Measurements from ENCODE around the gene CTAGE1. TPM values are rescaled to one million over a fixed set of nuclear protein-coding genes. Genes with fewer than 3 reads are reported as not detected.

Gene CTAGE1
- total and polyA plus RNA-seq, 2 experiments from 2014 or later, result 0.47 TPM; not detected in 1

DNA sequence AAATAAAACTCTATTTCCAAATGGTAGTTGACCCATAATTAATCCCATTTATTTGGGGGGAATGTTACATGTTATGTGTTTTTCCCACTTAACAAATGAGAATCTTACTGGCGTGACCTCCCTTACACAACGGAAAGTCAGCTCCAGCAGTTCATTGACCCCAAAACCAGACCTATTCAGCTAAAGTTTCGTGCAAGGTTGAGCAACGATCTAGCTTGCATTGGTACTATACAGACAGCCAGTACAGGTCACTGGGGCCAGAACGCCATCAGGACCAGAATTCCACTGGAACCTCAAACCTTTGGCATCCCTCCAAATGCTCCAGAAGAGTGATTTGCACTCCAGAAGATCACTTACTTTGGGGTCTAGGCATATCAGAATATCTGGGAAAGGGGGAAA, 6.8 kb upstream of the CTAGE1 start:
- DNase-seq (ENCODE audit: low spot score), result no peak
- Histone ChIP-seq H3K9me2 (replicated peaks; ENCODE audit: insufficient read depth) (no peaks in the 10 kb centered on the region), H2AFZ (no peak overlapping the region), H3K9me3 (ENCODE audit: low read depth) (no peaks in the 10 kb centered on the region), H3K36me3 (replicated peaks; ENCODE audit: insufficient read depth, low read depth) (no peaks in the 10 kb centered on the region), H3K27me3 (no peaks in the 10 kb centered on the region), H3K4me1 (ENCODE audit: insufficient read depth) (peaks cover 7% of the 10 kb centered on the region), H3K4me2 (no peak overlapping the region), H3K27ac (no peak overlapping the region), H4K20me1 (ENCODE audit: insufficient read depth, poor library complexity, severe bottlenecking) (no peaks in the 10 kb centered on the region), H3K79me2 (no peaks in the 10 kb centered on the region), H3K4me3 (no peak overlapping the region)
- TF ChIP-seq, protein P1, sequence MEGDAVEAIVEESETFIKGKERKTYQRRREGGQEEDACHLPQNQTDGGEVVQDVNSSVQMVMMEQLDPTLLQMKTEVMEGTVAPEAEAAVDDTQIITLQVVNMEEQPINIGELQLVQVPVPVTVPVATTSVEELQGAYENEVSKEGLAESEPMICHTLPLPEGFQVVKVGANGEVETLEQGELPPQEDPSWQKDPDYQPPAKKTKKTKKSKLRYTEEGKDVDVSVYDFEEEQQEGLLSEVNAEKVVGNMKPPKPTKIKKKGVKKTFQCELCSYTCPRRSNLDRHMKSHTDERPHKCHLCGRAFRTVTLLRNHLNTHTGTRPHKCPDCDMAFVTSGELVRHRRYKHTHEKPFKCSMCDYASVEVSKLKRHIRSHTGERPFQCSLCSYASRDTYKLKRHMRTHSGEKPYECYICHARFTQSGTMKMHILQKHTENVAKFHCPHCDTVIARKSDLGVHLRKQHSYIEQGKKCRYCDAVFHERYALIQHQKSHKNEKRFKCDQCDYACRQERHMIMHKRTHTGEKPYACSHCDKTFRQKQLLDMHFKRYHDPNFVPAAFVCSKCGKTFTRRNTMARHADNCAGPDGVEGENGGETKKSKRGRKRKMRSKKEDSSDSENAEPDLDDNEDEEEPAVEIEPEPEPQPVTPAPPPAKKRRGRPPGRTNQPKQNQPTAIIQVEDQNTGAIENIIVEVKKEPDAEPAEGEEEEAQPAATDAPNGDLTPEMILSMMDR (IDR thresholded peaks at IDR 0.05; ENCODE audit: poor library complexity), result no peak
- TF ChIP-seq EZH2 (IDR thresholded peaks at IDR 0.05; ENCODE audit: borderline replicate concordance) (no peak), EZH2phosphoT487 (IDR thresholded peaks at IDR 0.05; ENCODE audit: low read depth, severe bottlenecking, unreplicated experiment) (no peak)
- WGBS (ENCODE audit: low lambda C conversion rate, missing lambda C conversion rate), result 93% methylated on average over 5 of the region's 5 CpGs

DNA sequence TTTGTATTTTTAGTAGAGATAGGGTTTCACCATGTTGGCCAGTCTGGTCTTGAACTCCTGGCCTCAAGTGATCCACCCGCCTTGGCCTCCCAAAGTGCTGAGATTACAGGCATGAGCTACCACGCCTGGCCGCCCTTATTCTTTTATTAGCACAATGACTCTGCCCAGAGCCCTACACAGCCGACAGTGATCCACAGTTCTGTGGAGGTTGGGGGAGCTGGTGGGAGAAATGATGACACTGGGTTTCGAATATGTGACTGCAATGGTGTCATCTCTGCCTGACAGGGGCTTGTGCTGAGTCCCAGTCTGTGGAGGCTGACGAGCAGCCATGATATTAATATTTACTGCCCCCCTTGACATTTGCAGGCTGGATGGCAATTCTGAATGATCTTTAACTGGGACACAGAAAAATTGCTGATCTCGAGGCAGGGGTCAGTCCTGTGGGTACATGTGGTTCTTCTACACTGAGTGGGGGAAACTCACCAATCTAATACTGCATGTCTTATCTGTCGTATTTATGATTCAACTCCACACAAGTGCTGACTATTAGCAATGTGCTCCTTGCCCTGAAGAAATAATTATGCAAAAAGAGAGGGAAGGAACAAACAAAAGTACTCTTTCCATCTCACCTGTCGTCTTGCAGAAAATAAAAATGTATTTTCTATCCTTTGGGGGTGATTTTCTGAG, 6.3 kb upstream of the CTAGE1 start:
- Histone ChIP-seq H3K36me3 (replicated peaks; ENCODE audit: insufficient read depth, low read depth) (no peaks in the 10 kb centered on the region), H3K27me3 (no peaks in the 10 kb centered on the region), H4K20me1 (ENCODE audit: insufficient read depth, poor library complexity, severe bottlenecking) (no peaks in the 10 kb centered on the region), H2AFZ (no peak overlapping the region), H3K9me3 (ENCODE audit: low read depth) (no peaks in the 10 kb centered on the region), H3K4me1 (ENCODE audit: insufficient read depth) (peaks cover 7% of the 10 kb centered on the region), H3K4me3 (no peak overlapping the region), H3K27ac (no peak overlapping the region), H3K9me2 (replicated peaks; ENCODE audit: insufficient read depth) (no peaks in the 10 kb centered on the region), H3K4me2 (no peak overlapping the region), H3K79me2 (no peaks in the 10 kb centered on the region)
- TF ChIP-seq EZH2 (IDR thresholded peaks at IDR 0.05; ENCODE audit: borderline replicate concordance), result no peak
- DNase-seq (ENCODE audit: low spot score), result no peak
- WGBS (ENCODE audit: low lambda C conversion rate, missing lambda C conversion rate), result 89% methylated on average over 9 of the region's 9 CpGs

DNA sequence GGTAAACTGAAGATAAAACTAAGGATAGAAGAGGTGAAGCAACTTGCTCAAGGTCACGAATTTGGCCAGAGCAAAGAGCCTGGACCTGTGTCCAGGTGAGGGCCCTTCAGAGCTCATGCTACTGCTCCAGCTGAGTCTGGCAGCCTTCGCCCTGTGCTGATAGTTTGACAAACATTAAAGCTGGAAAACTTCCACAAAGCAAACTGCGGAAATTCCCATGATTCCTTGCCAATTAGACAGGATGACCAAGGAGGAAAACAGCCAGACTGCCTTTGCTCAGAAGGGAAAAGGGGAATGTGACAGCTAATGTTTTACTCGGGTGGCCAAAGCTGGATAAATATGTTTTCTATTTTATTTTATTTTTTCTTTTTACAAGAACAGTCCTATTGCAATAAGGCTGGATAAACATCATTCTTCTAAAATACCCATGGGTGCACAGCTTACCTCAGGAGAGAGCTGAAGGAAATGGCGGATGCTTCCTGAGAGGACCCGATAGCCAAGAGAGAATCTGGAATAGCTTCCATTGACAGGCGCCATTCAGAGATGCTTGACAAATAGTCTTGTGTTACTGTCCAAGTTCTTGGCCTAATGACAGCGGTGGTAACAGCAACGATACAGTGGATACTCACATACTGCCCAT, 5.3 kb upstream of the CTAGE1 start:
- Histone ChIP-seq H3K27ac (no peak overlapping the region), H4K20me1 (ENCODE audit: insufficient read depth, poor library complexity, severe bottlenecking) (no peaks in the 10 kb centered on the region), H3K27me3 (no peaks in the 10 kb centered on the region), H3K4me3 (no peak overlapping the region), H2AFZ (no peak overlapping the region), H3K9me2 (replicated peaks; ENCODE audit: insufficient read depth) (no peaks in the 10 kb centered on the region), H3K79me2 (no peaks in the 10 kb centered on the region), H3K4me1 (ENCODE audit: insufficient read depth) (peaks cover under 1% of the 10 kb centered on the region), H3K4me2 (no peak overlapping the region), H3K9me3 (ENCODE audit: low read depth) (no peaks in the 10 kb centered on the region), H3K36me3 (replicated peaks; ENCODE audit: insufficient read depth, low read depth) (no peaks in the 10 kb centered on the region)
- no peak for DNase-seq (ENCODE audit: low spot score)
- WGBS (ENCODE audit: low lambda C conversion rate, missing lambda C conversion rate), result 79% methylated on average over 9 of the region's 9 CpGs
- no peak for TF ChIP-seq EZH2phosphoT487 (IDR thresholded peaks at IDR 0.05; ENCODE audit: low read depth, severe bottlenecking, unreplicated experiment)
- TF ChIP-seq EZH2 (IDR thresholded peaks at IDR 0.05; ENCODE audit: borderline replicate concordance), result no peak
- TF ChIP-seq, protein P1 (IDR thresholded peaks at IDR 0.05; ENCODE audit: poor library complexity), result no peak

DNA sequence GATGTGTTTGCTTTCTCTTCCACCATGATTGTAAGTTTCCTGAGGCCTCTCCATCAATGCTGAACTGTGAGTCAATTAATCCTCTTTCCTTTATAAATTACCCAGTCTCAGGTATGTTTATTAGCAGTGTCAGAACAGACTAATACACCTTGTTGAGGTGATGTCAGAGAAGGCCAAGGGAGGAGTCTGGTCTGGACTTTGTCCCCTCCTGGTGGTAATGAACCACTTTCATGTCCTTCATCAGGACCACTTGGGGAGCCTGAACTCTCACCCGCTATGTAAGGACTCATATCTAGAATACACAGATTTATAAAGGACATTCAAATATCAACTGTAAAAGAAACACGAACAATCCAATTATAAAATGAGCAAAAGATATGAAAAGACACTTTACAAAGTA, 2.9 kb upstream of the CTAGE1 start:
- DNase-seq (ENCODE audit: low spot score), result no peak
- H3K9me2 ChIP-seq (replicated peaks; ENCODE audit: insufficient read depth), result no peaks in the 10 kb centered on the region
- no peak overlapping the region for H2AFZ ChIP-seq
- H4K20me1 ChIP-seq (ENCODE audit: insufficient read depth, poor library complexity, severe bottlenecking), result no peaks in the 10 kb centered on the region
- H3K9me3 ChIP-seq (ENCODE audit: low read depth), result no peaks in the 10 kb centered on the region
- no peaks in the 10 kb centered on the region for H3K79me2 ChIP-seq
- H3K27me3 ChIP-seq, result no peaks in the 10 kb centered on the region
- no peak overlapping the region for H3K4me3 ChIP-seq
- no peaks in the 10 kb centered on the region for H3K4me1 ChIP-seq (ENCODE audit: insufficient read depth)
- H3K4me2 ChIP-seq, result no peak overlapping the region
- no peak overlapping the region for H3K27ac ChIP-seq
- TF ChIP-seq, protein P1 (IDR thresholded peaks at IDR 0.05; ENCODE audit: poor library complexity), result no peak
- TF ChIP-seq EZH2phosphoT487 (IDR thresholded peaks at IDR 0.05; ENCODE audit: low read depth, severe bottlenecking, unreplicated experiment) (no peak), EZH2 (IDR thresholded peaks at IDR 0.05; ENCODE audit: borderline replicate concordance) (no peak)
- WGBS (ENCODE audit: low lambda C conversion rate, missing lambda C conversion rate), result 93% methylated on average over 2 of the region's 2 CpGs
- H3K36me3 ChIP-seq (replicated peaks; ENCODE audit: insufficient read depth, low read depth), result no peaks in the 10 kb centered on the region

All from hepatocyte (in vitro differentiated cells).